ENCODE data around the gene DIP2C.

GRCh38 chr10:687583-688311, 1.7 kb downstream of the DIP2C start:
- TF ChIP-seq ZNF396 (CRISPR knock-in tag; IDR thresholded peaks at IDR 0.05; ENCODE audit: borderline replicate concordance) = no peak
- TF ChIP-seq JUN (CRISPR knock-in tag; IDR thresholded peaks at IDR 0.05) = no peak
- TF ChIP-seq TCF7 (CRISPR knock-in tag; IDR thresholded peaks at IDR 0.05; ENCODE audit: low read depth) = no peak
- no peak for TF ChIP-seq TP53 (CRISPR knock-in tag; IDR thresholded peaks at IDR 0.05)
- no peak for TF ChIP-seq ELF4 (CRISPR knock-in tag; IDR thresholded peaks at IDR 0.05; ENCODE audit: low read depth)
- no peak for TF ChIP-seq ATF2 (CRISPR knock-in tag; IDR thresholded peaks at IDR 0.05; ENCODE audit: borderline replicate concordance, low read depth)
- no peak for TF ChIP-seq MAX (CRISPR knock-in tag; IDR thresholded peaks at IDR 0.05)

Measured in WTC11 (cell line).